Measurements from ENCODE around the gene MCMBP.

DNA sequence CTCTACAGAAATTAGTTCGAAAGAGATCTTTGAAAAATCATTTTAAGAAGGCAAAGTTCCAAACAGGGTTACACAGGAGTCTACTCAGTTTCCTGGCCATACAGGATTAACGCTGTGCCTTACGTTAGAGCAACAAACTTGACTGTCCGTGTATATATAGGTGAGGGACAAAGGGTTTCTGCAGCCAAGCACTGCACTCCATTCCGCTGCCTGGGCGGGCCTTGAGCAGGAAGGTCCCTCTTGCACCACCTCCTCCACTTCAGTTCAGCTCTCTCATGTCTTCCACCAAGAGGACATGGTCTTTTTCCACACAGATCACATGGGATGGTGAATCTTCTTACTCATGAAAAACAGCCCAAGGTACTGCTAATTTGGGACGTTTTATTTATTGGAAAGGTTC lies 43.2 kb downstream of the MCMBP start:
- TF ChIP-seq, protein P1, sequence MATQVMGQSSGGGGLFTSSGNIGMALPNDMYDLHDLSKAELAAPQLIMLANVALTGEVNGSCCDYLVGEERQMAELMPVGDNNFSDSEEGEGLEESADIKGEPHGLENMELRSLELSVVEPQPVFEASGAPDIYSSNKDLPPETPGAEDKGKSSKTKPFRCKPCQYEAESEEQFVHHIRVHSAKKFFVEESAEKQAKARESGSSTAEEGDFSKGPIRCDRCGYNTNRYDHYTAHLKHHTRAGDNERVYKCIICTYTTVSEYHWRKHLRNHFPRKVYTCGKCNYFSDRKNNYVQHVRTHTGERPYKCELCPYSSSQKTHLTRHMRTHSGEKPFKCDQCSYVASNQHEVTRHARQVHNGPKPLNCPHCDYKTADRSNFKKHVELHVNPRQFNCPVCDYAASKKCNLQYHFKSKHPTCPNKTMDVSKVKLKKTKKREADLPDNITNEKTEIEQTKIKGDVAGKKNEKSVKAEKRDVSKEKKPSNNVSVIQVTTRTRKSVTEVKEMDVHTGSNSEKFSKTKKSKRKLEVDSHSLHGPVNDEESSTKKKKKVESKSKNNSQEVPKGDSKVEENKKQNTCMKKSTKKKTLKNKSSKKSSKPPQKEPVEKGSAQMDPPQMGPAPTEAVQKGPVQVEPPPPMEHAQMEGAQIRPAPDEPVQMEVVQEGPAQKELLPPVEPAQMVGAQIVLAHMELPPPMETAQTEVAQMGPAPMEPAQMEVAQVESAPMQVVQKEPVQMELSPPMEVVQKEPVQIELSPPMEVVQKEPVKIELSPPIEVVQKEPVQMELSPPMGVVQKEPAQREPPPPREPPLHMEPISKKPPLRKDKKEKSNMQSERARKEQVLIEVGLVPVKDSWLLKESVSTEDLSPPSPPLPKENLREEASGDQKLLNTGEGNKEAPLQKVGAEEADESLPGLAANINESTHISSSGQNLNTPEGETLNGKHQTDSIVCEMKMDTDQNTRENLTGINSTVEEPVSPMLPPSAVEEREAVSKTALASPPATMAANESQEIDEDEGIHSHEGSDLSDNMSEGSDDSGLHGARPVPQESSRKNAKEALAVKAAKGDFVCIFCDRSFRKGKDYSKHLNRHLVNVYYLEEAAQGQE (IDR thresholded peaks at IDR 0.05; ENCODE audit: low read depth): no peak
- TF ChIP-seq EGR1 (IDR thresholded peaks at IDR 0.05) (no peak), EP300 (IDR thresholded peaks at IDR 0.05; ENCODE audit: borderline replicate concordance) (no peak), CEBPB (IDR thresholded peaks at IDR 0.05) (no peak), YY1 (IDR thresholded peaks at IDR 0.05; ENCODE audit: low read depth) (no peak), NFIC (IDR thresholded peaks at IDR 0.05) (no peak), TCF12 (IDR thresholded peaks at IDR 0.05; ENCODE audit: low read depth) (no peak), TAF1 (IDR thresholded peaks at IDR 0.05; ENCODE audit: low read depth) (no peak), ZBTB7A (IDR thresholded peaks at IDR 0.05; ENCODE audit: low read depth) (no peak), CREB1 (IDR thresholded peaks at IDR 0.05; ENCODE audit: low read depth) (no peak), RAD21 (IDR thresholded peaks at IDR 0.05; ENCODE audit: low read depth) (no peak), FOXM1 (IDR thresholded peaks at IDR 0.05; ENCODE audit: borderline replicate concordance, low read depth) (no peak)
- TF ChIP-seq, protein P2, sequence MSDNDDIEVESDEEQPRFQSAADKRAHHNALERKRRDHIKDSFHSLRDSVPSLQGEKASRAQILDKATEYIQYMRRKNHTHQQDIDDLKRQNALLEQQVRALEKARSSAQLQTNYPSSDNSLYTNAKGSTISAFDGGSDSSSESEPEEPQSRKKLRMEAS (IDR thresholded peaks at IDR 0.05): no peak
